Jurkat, Clone E6-1 (cell line): ENCODE measurements around the gene IL7R. TPM values are rescaled to one million over a fixed set of nuclear protein-coding genes. Genes with fewer than 3 reads are reported as not detected.
A peak's percentile ranks its signal among the peaks of the same experiment; 100 is the strongest.

Experiments used
- DNase-seq: peaks from one replicate; pipeline ENCODE4 v3.0.0-alpha.2; 2011; ENCODE audit warnings: low read depth, low spot score
- H3K4me3 ChIP-seq: 2 replicates; pipeline ENCODE4 v1.5.1; 2011; ENCODE audit warnings: mild to moderate bottlenecking, low read length, control low read depth, moderate library complexity
- polyA plus RNA-seq: library from polyadenylated mRNA; unstranded; fragments of >200 nt; gene quantifications from one replicate; pipeline ENCODE4 v1.2.1, GENCODE V29; 2012; ENCODE audit warnings: missing spikeins; ENCODE audit not compliant: insufficient read length, insufficient read depth

Gene IL7R
- 0.65 TPM for polyA plus RNA-seq

GRCh38 chr5:35856765-35857351, at the start of gene IL7R:
IL7R (plus strand) TSS chr5:35856891; CDS start chr5:35856978, 87 bp downstream.
- peak within 1 kb of the TSS; percentile 21 for H3K4me3 ChIP-seq

GRCh38 chr5:35810601-35811000, 46.1 kb upstream of the IL7R start:
- H3K4me3 ChIP-seq: no peak overlapping the region
- DNase-seq: no peak

More at GRCh38 chr5:35856765-35857351, at the start of gene IL7R:
- peak; percentile 84 for DNase-seq

GRCh38 chr5:35811108-35811741, 45.5 kb upstream of the IL7R start:
- DNase-seq: peak; percentile 64
- no peak overlapping the region for H3K4me3 ChIP-seq

GRCh38 chr5:35813521-35813920, 43.2 kb upstream of the IL7R start:
- no peak for DNase-seq
- H3K4me3 ChIP-seq: no peak overlapping the region

- peak; percentile 55 for DNase-seq
- no peak overlapping the region for H3K4me3 ChIP-seq
Observed at GRCh38 chr5:35815089-35815936, 41.4 kb upstream of the IL7R start.

- no peak for DNase-seq
- H3K4me3 ChIP-seq: no peak overlapping the region
Observed at GRCh38 chr5:35816881-35817521, 39.7 kb upstream of the IL7R start.

- DNase-seq: no peak
- H3K4me3 ChIP-seq: no peak overlapping the region
Observed at GRCh38 chr5:35819026-35819425, 37.7 kb upstream of the IL7R start.

GRCh38 chr5:35819668-35820067, 37.0 kb upstream of the IL7R start:
- no peak overlapping the region for H3K4me3 ChIP-seq
- no peak for DNase-seq

- no peak for DNase-seq
Observed at GRCh38 chr5:35820735-35821134, 36.0 kb upstream of the IL7R start.

GRCh38 chr5:35821513-35821912, 35.2 kb upstream of the IL7R start:
- no peak overlapping the region for H3K4me3 ChIP-seq
- no peak for DNase-seq

More at GRCh38 chr5:35820735-35821134, 36.0 kb upstream of the IL7R start:
- no peak overlapping the region for H3K4me3 ChIP-seq

- DNase-seq: peak; percentile 83
- H3K4me3 ChIP-seq: no peak overlapping the region
Observed at GRCh38 chr5:35822511-35822910, 34.2 kb upstream of the IL7R start.

GRCh38 chr5:35823347-35824098, 33.2 kb upstream of the IL7R start:
- DNase-seq: no peak
- H3K4me3 ChIP-seq: no peak overlapping the region

- no peak for DNase-seq
Observed at GRCh38 chr5:35826056-35826455, 30.6 kb upstream of the IL7R start.

GRCh38 chr5:35826554-35826953, 30.1 kb upstream of the IL7R start:
- no peak overlapping the region for H3K4me3 ChIP-seq
- DNase-seq: no peak

More at GRCh38 chr5:35826056-35826455, 30.6 kb upstream of the IL7R start:
- no peak overlapping the region for H3K4me3 ChIP-seq

GRCh38 chr5:35828082-35828598, 28.6 kb upstream of the IL7R start:
- no peak overlapping the region for H3K4me3 ChIP-seq
- no peak for DNase-seq

GRCh38 chr5:35830587-35830986, 26.1 kb upstream of the IL7R start:
- no peak overlapping the region for H3K4me3 ChIP-seq
- peak; percentile 92 for DNase-seq

- H3K4me3 ChIP-seq: no peak overlapping the region
- DNase-seq: no peak
Observed at GRCh38 chr5:35832762-35833161, 23.9 kb upstream of the IL7R start.

GRCh38 chr5:35833224-35833623, 23.5 kb upstream of the IL7R start:
- no peak overlapping the region for H3K4me3 ChIP-seq
- no peak for DNase-seq
